RWPE1 (cell line): ENCODE results near the gene MRC2.
A peak's percentile ranks its signal among the peaks of the same experiment; 100 is the strongest.

Source experiments
- CTCF ChIA-PET: fragments of 350-600 bp; sonication (Branson Sonifier 250); formaldehyde crosslinking; extraction: SDS; loops from one replicate; lab custom pipeline; 2021; lab: Yijun Ruan, JAX
- POLR2A ChIA-PET: fragments of 400-600 bp; formaldehyde crosslinking; extraction: SDS; loops from one replicate; lab custom pipeline; 2020; ENCODE audit warnings: antibody characterized with exemption; ENCODE audit not compliant: low non-redundant PET; lab: Yijun Ruan, JAX
- DNase-seq: peaks from one replicate; pipeline ENCODE4 v3.0.0; 2012; ENCODE audit warnings: low spot score
- H3K27ac ChIP-seq: fragments of 450-650 bp; 2 replicates; pipeline ENCODE4 v1.5.1; 2017
- TF ChIP-seq, protein P1 (sequence below): fragments of 450-650 bp; conservative IDR thresholded peaks from 2 replicates; pipeline ENCODE4 v1.5.1; 2017; ENCODE audit warnings: low read depth, mild to moderate bottlenecking

The MRC2 gene

DNA sequence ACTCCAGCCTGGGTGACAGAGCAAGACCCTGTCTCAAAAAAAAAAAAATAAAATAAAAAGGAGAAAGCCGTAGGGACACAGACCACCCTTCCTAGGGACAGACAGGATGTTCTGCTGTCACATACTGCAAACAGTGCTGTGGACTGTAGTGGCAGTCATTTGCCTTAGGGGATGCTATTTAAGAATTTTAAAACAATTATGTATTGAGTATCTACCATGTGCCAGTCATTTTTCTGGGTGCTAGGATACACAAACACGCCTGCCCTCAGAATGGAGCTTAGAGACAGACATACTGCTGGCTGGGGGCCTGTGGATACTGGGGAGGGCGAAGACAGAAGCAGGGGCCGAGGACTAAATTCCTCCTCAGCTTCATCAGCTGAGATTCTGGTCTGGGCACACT is 45.5 kb downstream of the MRC2 start:
- DNase-seq, result no peak
- CTCF ChIA-PET, result interaction anchor here (0.6 to 2.8 kb wide), 8 partner anchors 13 to 806 kb away, joined by 3 to 16 read pairs (median 3); no protein-coding TSS in a partner anchor
- TF ChIP-seq, protein P1, sequence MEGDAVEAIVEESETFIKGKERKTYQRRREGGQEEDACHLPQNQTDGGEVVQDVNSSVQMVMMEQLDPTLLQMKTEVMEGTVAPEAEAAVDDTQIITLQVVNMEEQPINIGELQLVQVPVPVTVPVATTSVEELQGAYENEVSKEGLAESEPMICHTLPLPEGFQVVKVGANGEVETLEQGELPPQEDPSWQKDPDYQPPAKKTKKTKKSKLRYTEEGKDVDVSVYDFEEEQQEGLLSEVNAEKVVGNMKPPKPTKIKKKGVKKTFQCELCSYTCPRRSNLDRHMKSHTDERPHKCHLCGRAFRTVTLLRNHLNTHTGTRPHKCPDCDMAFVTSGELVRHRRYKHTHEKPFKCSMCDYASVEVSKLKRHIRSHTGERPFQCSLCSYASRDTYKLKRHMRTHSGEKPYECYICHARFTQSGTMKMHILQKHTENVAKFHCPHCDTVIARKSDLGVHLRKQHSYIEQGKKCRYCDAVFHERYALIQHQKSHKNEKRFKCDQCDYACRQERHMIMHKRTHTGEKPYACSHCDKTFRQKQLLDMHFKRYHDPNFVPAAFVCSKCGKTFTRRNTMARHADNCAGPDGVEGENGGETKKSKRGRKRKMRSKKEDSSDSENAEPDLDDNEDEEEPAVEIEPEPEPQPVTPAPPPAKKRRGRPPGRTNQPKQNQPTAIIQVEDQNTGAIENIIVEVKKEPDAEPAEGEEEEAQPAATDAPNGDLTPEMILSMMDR, result no peak
- POLR2A ChIA-PET, result no interaction called here
- peak overlapping the region; percentile 91 for H3K27ac ChIP-seq

DNA sequence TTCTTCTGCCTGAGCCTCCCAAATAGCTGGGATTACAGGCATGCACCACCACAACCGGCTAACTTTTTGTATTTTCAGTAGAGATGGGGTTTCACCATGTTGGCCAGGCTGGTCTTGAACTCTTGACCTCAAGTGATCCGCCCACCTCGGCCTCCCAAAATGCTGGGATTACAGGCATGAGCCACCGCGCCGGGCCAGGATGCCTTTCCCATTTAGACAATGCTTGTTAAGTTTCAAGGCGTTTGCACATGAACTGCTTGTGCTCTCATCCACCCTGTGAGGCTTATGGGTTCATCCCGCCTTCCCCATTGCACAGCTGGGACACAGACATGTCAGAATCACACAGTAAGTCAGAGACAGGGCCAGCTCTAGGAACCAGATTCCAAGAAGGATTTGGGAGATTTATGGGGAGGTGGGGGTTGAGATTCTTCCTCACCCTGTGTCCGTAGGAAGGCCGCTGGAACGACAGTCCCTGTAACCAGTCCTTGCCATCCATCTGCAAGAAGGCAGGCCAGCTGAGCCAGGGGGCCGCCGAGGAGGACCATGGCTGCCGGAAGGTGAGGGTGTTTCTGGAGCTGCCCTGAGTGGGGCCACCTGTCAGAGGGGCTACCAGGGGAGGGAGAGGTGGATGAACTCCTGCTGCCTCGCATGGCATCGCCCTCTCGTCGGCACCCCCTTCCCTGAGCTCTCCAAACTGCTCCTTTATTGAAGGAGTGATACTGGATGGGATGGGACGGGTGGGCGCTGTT is 46.3 kb downstream of the MRC2 start:
- POLR2A ChIA-PET, result no interaction called here
- TF ChIP-seq, protein P1, result no peak
- CTCF ChIA-PET, result interaction anchor here (0.7 to 2.8 kb wide), 4 partner anchors 12 to 733 kb away, joined by 3 to 16 read pairs (median 4); no protein-coding TSS in a partner anchor
- no peak for DNase-seq
- 0 out of 2 replicates have a peak overlapping the region, but pooled peaks have one; percentile 91 for H3K27ac ChIP-seq

DNA sequence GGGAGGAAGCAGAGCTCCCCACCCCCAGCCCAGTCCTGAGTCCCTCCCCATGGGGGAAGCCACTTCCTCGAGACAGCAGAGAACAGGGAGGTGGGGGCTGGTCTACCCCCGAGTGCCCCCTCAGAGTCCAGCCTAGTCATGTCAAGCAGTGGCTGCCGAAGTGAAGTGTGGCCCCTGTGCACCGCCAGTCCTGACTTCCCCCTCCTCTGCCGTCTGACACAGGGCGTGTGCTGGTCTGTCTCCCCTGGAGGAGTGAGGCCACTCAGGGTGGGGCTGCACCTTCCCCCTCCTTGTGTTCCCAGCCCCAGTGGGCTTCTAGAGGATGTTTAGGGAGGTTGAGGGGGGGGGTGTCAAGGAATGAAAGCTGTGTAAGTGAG is 46.9 kb downstream of the MRC2 start:
- ChIA-PET CTCF (no interaction called here), POLR2A (no interaction called here)
- H3K27ac ChIP-seq, result peak overlapping the region; percentile 91; the same call in 1 of the 2 replicates
- TF ChIP-seq, protein P1, result no peak
- no peak for DNase-seq

DNA sequence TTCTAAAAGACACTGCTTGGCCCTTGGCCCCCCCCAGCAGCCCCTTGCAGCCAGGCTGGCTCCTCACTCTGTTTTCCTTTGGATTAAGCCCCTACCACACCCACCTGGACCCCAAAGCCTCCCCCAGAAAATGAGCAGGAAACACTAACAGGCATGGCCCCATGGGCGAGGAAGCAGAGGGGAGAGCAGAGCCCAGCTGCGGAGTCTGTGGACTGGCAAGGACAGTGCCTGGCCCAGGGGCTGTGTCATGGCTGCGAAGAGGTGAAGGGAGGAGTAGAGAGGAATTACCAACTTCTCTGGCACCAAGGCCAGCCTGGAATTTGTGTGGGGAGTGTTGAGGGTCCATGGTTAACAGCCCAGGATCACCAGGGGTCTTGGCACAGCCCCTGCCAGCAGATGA is 47.4 kb downstream of the MRC2 start:
- H3K27ac ChIP-seq, result no peak overlapping the region; the same call in 1 of the 2 replicates
- ChIA-PET POLR2A (no interaction called here), CTCF (no interaction called here)
- TF ChIP-seq, protein P1, result no peak
- no peak for DNase-seq

DNA sequence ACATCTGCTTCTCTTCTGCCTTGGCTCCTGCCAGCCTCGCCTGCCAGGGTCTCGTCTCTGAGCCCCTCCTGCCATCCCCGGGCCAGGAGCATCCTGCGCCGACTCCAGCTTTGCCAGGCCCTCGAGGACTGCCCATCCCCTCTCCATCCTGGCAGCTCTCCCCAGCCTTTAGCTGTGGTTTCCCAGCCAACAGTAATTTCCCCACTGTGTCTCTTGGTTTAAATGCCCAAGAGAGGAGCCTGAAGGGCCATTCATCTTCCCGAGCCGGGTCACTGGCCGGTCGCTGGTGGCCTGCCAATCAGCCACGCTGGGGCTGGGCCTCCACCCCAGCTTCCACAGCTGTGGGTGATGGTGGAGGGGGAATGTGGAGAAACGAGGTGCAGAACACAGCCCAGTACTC is 47.8 kb downstream of the MRC2 start:
- CTCF ChIA-PET, result no interaction called here
- TF ChIP-seq, protein P1, result no peak
- POLR2A ChIA-PET, result no interaction called here
- H3K27ac ChIP-seq, result no peak overlapping the region; the same call in 1 of the 2 replicates
- DNase-seq, result no peak

DNA sequence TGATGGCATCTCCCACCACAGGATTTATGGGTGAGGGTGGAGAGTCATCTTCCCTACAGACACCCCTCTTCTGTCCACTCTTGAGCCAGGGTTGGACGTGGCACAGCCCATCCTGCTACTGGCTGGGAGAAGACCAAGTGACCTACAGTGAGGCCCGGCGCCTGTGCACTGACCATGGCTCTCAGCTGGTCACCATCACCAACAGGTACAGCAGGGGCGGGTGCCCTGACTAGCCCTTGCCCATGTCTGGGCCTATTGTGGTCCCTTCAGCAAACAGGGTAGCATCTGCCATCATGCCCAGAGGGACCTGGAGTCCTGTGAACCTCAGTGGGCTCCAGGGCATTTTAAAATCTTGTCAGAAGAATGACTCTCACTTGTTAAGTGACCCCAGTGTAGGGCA is 48.2 kb downstream of the MRC2 start:
- POLR2A ChIA-PET, result no interaction called here
- CTCF ChIA-PET, result interaction anchor here (1.0 kb wide), 1 partner anchor 731 kb away, joined by 3 read pairs; no protein-coding TSS in a partner anchor
- TF ChIP-seq, protein P1, result no peak
- DNase-seq, result no peak
- H3K27ac ChIP-seq, result peak overlapping the region; percentile 5; the same call in 1 of the 2 replicates
